HG03280 (cell line): ENCODE measurements around the gene BPIFB3.
"Not testable (repeated sequence)": the region's sequence is repeated elsewhere in the genome, so short reads cannot be mapped to it uniquely, and the experiment has no call there.

Source experiments
- ATAC-seq: cut with Tn5 transposase; IDR thresholded peaks from one replicate; pipeline ENCODE4 v1.9.1; 2021; ENCODE audit warnings: mild to moderate bottlenecking, moderate library complexity; ENCODE audit not compliant: unreplicated experiment

The BPIFB3 gene

DNA sequence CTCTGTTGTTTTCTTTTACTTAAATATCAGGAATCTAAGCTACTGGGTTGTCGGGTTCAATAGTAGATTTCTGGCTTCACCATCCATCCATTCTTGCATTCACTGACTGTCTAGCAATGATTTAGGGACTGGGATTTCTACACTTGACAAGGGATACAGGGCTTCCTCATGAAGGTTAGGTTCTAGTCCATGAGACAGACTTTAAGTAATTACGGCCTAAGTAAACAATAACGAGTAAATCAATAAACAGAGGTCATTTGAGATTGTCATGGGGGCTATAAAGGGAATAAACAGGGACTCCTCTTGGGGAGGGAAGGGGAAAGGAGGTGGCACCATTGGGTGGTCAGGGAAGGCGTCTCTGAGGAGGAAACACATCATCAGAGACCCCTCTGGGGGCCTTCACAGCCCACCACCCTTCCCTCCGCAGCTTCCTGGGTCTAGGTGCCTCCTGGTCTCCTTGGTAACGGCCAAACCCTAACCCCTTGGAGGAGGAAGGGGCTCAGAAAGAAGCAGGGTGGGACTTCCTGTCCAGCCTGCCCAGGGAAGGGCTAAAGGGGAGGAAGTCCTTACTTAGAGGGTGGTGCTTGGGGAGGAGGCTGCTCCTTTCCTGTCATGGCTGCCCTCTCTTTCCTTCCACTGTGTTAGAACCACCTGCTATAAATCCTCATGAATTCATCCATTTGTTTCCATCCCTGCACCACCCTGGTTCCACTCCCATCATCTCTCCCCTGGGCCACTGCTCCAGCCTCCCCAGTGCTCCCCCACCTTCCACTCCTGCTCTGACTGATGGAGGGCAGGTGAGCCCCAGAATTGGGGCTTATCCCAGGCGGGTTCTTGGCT is 59.1 kb downstream of the BPIFB3 start:
- no peak for ATAC-seq

DNA sequence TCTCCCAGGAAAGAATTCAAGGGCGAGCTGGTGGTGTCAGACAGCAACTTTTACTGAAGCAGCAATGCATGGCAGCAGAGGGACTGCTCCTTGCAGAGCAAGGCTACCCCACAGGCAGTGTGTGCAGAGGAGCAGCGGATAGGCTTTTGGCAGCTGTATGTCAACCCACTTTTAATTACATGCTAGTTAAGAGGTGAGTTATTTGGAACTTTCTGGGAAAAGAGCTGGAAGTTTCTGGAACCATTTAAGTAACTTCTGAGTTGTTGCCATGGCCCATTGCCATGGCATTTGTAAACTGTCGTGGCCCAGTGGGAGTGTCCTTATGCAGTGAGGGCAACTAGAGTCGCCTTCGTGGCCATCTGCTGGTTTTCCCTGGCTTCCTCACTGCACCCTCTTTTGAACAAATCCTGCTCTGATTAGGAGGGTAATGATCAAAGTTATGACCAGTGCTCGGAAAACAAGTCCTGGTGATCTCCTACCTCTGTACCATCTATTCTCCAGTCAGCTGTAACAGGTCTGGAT is 59.7 kb downstream of the BPIFB3 start:
- no peak for ATAC-seq

DNA sequence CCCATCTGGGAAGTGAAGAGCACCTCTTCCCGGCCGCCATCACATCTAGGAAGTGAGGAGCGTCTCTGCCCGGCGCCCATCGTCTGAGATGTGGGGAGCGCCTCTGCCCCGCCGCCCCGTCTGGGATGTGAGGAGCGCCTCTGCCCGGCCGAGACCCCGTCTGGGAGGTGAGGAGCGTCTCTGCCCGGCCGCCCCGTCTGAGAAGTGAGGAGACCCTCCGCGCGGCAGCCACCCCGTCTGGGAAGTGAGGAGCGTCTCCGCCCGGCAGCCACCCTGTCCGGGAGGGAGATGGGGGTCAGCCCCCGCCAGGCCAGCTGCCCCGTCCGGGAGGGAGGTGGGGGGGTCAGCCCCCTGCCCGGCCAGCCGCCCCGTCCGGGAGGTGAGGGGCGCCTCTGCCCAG is 61.8 kb downstream of the BPIFB3 start:
- not testable (repeated sequence) for ATAC-seq

DNA sequence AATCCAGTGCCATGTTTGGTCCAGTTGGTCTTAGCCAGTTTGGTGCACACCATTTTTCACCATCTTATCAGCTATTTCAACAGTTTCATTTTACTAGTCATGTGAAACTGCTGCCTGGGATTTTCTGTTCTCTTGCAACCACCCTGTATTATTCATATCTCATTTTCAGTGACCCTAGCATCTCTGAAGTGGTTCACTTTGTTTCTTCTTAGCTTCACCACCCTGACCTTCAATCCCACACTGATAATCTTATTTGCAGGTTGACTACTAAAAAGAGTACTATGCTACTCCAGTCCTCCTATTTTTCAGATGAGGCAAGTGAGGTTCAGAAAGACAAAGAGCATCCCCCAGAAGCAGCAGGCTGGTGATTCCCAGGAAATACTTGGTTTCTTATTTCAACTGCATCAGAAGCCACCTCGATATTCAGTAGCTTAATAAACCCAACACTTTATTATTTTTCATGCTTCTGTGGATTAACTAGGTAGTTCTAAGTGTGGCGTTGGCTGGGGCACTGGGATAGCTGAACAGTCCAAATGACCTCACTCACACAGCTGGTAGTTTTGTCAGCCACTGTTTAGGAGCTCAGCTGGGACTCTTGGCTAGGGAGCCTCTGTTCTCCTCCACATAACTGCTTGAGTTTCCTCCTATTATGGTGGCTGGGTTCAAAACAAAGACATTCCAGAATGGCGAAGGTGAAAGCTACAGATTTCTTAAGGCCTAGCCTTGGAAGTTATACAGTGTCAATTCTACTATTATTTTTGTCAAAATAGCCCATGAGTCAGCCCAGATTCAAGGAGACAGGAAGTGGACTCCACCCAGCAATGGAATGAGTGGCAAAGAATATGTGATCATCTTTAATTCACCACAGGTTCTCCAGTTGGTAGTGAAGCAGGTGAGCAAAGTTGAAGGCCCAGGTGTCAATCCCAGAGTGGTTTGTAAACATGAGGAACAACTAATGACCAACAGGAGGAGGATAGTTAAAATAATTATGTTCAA is 66.3 kb downstream of the BPIFB3 start:
- ATAC-seq = no peak

DNA sequence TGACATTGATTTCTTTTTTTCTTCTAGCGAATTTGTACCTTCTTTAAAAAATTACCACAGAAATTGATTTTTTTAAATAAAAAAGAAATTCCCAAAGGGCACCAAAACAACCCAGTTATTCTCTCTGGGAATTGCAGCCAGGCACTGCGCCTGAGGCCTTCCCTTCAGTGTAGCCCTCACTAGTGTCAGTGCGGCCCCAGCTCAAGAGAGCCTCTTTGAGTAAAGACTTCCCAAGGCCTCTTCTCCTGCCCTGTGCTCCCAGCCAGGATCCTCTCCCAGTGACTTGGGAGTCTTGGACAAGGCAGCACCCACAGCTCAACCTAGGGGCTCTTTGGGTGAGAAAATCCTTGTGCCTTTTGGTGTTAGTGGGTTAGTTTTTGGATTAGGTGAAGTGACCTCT is 67.2 kb downstream of the BPIFB3 start:
- ATAC-seq = no peak

DNA sequence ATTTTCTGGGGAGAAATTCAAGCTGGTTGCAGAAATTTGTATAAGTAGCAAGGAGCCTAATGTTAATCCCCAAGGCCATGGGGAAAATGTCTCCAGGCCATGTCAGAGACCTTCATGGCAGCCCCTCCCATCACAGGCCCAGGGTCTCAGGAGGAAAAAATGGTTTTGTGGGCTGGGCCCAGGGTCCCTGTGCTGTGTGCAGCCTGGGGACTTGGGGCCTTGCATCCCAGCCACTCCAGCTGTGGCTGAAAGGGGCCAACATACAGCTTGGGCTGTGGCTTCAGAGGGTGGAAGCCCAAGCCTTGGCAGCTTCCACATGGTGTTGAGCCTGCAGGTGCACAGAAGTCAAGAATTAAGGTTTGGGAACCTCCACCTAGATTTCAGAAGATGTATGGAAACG is 68.6 kb downstream of the BPIFB3 start:
- not testable (repeated sequence) for ATAC-seq
